ENCODE measurements around the gene GABRD. TPM values are rescaled to one million over a fixed set of nuclear protein-coding genes. Genes with fewer than 3 reads are reported as not detected.

The GABRD gene
- total RNA-seq, 1 experiment from 2014 or later = not detected

DNA sequence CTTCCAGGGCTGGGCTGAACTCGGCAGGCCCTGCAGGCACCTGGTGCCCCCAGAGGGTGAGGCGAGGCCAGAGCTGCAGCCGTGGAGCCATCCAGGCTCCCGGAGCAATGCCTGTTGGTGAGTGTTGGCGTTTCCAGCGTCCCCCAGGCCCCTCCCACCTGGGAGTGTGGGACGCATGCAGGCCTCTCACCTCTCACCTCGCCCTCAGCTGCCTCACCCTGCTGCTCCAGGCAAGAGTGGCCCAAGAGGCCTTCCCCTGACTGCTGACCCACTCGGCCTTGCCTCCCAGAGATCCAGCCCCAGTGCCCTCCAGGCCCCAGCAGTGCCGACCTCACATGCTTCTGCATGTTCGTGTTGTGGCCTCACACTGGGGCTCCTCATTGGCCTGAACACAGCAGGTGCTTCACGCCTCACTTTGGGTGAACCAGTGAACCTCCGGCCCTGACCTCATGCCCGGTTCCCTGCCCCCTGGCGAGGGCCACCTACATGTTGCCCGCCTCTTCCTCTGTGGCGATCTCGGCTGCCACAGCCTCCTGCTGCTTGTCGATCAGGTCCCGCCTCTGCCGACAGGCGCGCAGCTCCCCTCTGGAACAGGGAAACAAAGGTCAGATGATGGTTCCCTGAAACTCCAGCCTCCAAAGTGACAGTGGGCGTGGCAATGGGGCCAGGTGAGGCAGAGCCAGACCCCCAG is 32.5 kb upstream of the GABRD start:
- intact Hi-C loops (cut with micrococcal nuclease; ENCODE audit: unreplicated experiment) = no loop called here
- Histone ChIP-seq H3K9me2 (ENCODE audit: insufficient read depth) (no peaks in the 10 kb centered on the region), H4K20me1 (ENCODE audit: insufficient read depth) (no peaks in the 10 kb centered on the region), H3K4me2 (no peak overlapping the region), H3K36me3 (ENCODE audit: low read depth) (no peaks in the 10 kb centered on the region), H3K27me3 (ENCODE audit: insufficient read depth, low read depth) (peaks cover 35% of the 10 kb centered on the region), H3F3A (ENCODE audit: insufficient read depth, low read depth) (no peaks in the 10 kb centered on the region), H2AFZ (no peak overlapping the region), H3K4me1 (replicated peaks; ENCODE audit: insufficient read depth) (no peaks in the 10 kb centered on the region), H3K4me3 (no peak overlapping the region), H3K79me2 (ENCODE audit: low read depth) (no peaks in the 10 kb centered on the region), H3K27ac (no peak overlapping the region), H3K9me3 (ENCODE audit: insufficient read depth, low read depth) (no peaks in the 10 kb centered on the region)
- no peak for DNase-seq
- BruUV-seq (replicated peaks) = no TSS peak
- TF ChIP-seq, protein P1, sequence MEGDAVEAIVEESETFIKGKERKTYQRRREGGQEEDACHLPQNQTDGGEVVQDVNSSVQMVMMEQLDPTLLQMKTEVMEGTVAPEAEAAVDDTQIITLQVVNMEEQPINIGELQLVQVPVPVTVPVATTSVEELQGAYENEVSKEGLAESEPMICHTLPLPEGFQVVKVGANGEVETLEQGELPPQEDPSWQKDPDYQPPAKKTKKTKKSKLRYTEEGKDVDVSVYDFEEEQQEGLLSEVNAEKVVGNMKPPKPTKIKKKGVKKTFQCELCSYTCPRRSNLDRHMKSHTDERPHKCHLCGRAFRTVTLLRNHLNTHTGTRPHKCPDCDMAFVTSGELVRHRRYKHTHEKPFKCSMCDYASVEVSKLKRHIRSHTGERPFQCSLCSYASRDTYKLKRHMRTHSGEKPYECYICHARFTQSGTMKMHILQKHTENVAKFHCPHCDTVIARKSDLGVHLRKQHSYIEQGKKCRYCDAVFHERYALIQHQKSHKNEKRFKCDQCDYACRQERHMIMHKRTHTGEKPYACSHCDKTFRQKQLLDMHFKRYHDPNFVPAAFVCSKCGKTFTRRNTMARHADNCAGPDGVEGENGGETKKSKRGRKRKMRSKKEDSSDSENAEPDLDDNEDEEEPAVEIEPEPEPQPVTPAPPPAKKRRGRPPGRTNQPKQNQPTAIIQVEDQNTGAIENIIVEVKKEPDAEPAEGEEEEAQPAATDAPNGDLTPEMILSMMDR (conservative IDR thresholded peaks at IDR 0.05) = no peak
- TF ChIP-seq EZH2 (IDR thresholded peaks at IDR 0.05; ENCODE audit: low read depth) = no peak
- ChIA-PET CTCF (interaction anchor here (0.5 kb wide), 1 partner anchor 1048 kb away, joined by 3 read pairs; no protein-coding TSS in a partner anchor), POLR2A (ENCODE audit: unreplicated experiment) (no interaction called here)

- TF ChIP-seq, protein P1 (conservative IDR thresholded peaks at IDR 0.05) = no peak
- TF ChIP-seq EZH2 (IDR thresholded peaks at IDR 0.05; ENCODE audit: low read depth) = no peak
These were observed 32.0 kb upstream of the GABRD start for GRCh38 chr1:1987142-1987510.

DNA sequence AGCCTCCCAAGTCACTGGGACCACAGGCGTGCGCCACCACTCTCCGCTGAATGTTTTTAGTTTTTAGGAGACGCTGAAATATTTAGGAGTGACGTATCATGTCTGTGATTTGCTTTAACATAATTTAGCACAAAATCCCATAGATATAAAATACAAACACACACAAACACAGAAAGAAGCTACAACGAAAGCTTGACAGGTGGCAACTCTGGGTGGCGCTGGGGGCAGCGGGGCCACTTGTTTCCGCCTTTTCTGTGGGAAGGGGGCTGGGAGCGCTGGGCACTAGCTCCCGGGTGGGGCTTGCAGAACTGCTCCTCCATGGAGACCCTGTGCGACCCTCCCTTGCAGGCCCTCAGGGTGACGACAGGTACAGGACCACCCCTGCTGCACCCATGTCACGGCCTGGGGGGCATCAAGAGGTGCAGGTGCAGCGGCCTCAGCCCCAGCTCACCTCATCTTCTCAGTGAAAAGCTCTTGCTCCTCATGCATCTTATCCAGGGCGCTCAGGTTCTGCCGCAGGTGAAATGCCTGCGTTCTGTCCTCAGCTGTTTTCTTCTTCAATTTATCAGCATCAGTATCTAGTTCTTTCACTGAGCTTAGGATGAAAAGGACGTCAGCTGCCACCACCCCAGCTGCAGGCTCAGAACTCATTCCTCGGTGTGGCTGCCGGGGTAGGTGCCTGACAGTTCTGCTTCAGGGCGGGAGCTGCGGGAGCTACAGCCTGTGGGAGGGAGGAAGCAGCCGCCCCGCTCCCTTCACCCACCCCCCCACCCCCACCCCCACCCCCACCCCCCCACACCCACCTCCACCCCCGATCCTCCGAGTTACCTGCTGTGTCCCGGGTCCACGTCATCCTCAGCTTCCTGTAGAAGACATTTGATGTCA is 30.8 kb upstream of the GABRD start:
- Histone ChIP-seq H3K4me3 (no peak overlapping the region), H4K20me1 (ENCODE audit: insufficient read depth) (no peaks in the 10 kb centered on the region), H3K79me2 (ENCODE audit: low read depth) (no peaks in the 10 kb centered on the region), H2AFZ (no peak overlapping the region), H3K36me3 (ENCODE audit: low read depth) (no peaks in the 10 kb centered on the region), H3K9me3 (ENCODE audit: insufficient read depth, low read depth) (no peaks in the 10 kb centered on the region), H3K4me2 (no peak overlapping the region), H3K27ac (no peak overlapping the region), H3K27me3 (ENCODE audit: insufficient read depth, low read depth) (peaks cover 35% of the 10 kb centered on the region), H3F3A (ENCODE audit: insufficient read depth, low read depth) (no peaks in the 10 kb centered on the region), H3K9me2 (ENCODE audit: insufficient read depth) (no peaks in the 10 kb centered on the region), H3K4me1 (replicated peaks; ENCODE audit: insufficient read depth) (no peaks in the 10 kb centered on the region)
- intact Hi-C loops (cut with micrococcal nuclease; ENCODE audit: unreplicated experiment) = no loop called here
- POLR2A ChIA-PET (ENCODE audit: unreplicated experiment) = no interaction called here
- DNase-seq = no peak
- BruUV-seq (replicated peaks) = no TSS peak
- CTCF ChIA-PET = no interaction called here
- TF ChIP-seq EZH2 (IDR thresholded peaks at IDR 0.05; ENCODE audit: low read depth) = no peak
- TF ChIP-seq, protein P1 (conservative IDR thresholded peaks at IDR 0.05) = no peak

More at GRCh38 chr1:1987142-1987510, 32.0 kb upstream of the GABRD start:
- no peak for DNase-seq
- Histone ChIP-seq H3F3A (ENCODE audit: insufficient read depth, low read depth) (no peaks in the 10 kb centered on the region), H3K9me2 (ENCODE audit: insufficient read depth) (no peaks in the 10 kb centered on the region), H3K79me2 (ENCODE audit: low read depth) (no peaks in the 10 kb centered on the region), H2AFZ (no peak overlapping the region), H3K36me3 (ENCODE audit: low read depth) (no peaks in the 10 kb centered on the region), H3K4me2 (no peak overlapping the region), H3K9me3 (ENCODE audit: insufficient read depth, low read depth) (no peaks in the 10 kb centered on the region), H3K4me1 (replicated peaks; ENCODE audit: insufficient read depth) (no peaks in the 10 kb centered on the region), H3K27ac (no peak overlapping the region), H3K4me3 (no peak overlapping the region), H4K20me1 (ENCODE audit: insufficient read depth) (no peaks in the 10 kb centered on the region), H3K27me3 (ENCODE audit: insufficient read depth, low read depth) (peaks cover 35% of the 10 kb centered on the region)
- CTCF ChIA-PET = interaction anchor here (0.5 kb wide), 1 partner anchor 1049 kb away, joined by 3 read pairs; no protein-coding TSS in a partner anchor
- BruUV-seq (replicated peaks) = no TSS peak
- POLR2A ChIA-PET (ENCODE audit: unreplicated experiment) = no interaction called here
- intact Hi-C loops (cut with micrococcal nuclease; ENCODE audit: unreplicated experiment) = no loop called here

Measured in PC-9 (cell line).